Body of pancreas (tissue), 4 donors: ENCODE measurements around the gene NFKB2.

Source experiments
- POLR2A ChIP-seq, 3 donors: fragments of 450-650 bp; IDR thresholded peaks; one replicate each; pipeline ENCODE4 v1.6.1; 2016; ENCODE audit warnings: antibody characterized with exemption in 3 of 3, mild to moderate bottlenecking in 2 of 3
- TF ChIP-seq, protein P1 (sequence below), 7 experiments: fragments of 450-650 bp in 4 of 7; fragments of 200-600 bp in 3 of 7; sonication (generic) in 3 of 7; IDR thresholded peaks; one replicate each; pipeline ENCODE4 v1.5.1; 2016 to 2019; ENCODE audit warnings: antibody characterized with exemption in 7 of 7

DNA sequence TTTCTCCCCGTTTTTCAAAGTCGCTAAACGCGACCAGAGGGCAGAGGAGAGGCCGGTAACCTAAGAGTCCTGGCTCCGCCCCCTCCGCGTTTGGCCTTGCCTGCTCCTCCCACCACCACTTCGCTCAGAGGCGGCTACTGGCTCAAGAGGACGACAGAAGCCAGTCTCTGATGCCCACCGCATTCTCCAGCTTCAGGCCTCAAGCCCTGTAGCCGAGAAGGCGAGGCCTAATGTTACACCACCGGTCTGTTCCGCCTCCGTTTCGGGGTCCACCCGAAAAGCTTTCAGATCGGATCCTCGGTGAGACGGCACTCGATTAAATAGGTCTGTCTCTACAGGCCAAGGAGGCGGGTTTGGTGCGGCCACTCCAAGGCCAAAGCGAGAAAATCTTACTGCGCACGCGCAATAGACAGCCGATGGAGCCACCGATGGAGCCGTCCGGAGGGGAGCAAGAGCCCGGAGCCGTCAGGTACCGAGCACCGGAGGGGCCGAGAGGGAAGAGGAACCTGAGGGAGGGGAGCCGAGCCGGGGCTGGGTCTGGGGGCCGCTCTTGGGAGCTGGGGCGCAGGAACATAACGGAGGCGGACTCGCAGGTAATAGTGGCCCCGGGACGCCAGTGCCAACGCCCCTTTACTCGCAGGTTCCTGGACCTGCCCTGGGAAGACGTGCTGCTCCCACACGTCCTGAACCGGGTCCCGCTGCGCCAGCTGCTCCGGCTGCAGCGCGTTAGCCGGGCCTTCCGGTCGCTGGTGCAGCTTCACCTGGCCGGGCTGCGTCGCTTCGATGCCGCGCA is 25.4 kb downstream of the NFKB2 start, which contains the start of gene FBXL15:
- TF ChIP-seq, protein P1, sequence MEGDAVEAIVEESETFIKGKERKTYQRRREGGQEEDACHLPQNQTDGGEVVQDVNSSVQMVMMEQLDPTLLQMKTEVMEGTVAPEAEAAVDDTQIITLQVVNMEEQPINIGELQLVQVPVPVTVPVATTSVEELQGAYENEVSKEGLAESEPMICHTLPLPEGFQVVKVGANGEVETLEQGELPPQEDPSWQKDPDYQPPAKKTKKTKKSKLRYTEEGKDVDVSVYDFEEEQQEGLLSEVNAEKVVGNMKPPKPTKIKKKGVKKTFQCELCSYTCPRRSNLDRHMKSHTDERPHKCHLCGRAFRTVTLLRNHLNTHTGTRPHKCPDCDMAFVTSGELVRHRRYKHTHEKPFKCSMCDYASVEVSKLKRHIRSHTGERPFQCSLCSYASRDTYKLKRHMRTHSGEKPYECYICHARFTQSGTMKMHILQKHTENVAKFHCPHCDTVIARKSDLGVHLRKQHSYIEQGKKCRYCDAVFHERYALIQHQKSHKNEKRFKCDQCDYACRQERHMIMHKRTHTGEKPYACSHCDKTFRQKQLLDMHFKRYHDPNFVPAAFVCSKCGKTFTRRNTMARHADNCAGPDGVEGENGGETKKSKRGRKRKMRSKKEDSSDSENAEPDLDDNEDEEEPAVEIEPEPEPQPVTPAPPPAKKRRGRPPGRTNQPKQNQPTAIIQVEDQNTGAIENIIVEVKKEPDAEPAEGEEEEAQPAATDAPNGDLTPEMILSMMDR (IDR thresholded peaks at IDR 0.05), result peak in 1 of 7 experiments; percentile 23
- TF ChIP-seq POLR2A (IDR thresholded peaks at IDR 0.05), result peak; percentile 53 to 78 (median 74)
